Stimulated activated CD8-positive, alpha-beta memory T cell treated with anti-CD3 and anti-CD28 coated beads, Interleukin-15, amount 100 ng/mL, for 1 hour (primary cell): ENCODE results near the gene PDE4A.

ENCODE experiments used
- DNase-seq: peaks from one replicate; pipeline ENCODE4 v3.0.0-alpha.2; 2020; ENCODE audit warnings: low read depth

Gene PDE4A

DNA sequence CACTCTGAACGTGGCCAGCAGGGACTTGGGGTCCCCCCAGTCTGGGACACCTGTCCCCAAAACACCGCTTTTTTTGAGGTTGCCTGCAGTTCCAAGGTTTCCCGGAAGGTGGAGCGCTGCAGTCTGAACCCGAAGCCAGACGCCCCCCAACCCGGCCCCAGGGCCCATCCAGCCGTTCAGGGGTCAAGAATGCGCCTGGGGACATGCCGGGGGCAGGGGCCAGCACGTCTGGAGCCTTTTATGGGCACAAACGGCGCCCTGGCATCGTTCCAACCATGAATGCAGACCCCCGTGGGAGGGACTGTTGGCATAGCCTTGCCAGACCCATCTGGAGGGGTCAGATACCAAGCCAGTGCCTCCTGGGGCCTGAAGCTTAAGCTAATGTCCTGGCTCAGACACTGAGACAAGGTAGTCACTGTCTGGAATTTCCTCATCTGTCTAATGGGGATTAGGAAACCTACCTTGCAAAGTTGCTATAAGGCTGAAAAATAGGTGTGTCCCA lies 90.0 kb downstream of the PDE4A start:
- peak; percentile 39 for DNase-seq

DNA sequence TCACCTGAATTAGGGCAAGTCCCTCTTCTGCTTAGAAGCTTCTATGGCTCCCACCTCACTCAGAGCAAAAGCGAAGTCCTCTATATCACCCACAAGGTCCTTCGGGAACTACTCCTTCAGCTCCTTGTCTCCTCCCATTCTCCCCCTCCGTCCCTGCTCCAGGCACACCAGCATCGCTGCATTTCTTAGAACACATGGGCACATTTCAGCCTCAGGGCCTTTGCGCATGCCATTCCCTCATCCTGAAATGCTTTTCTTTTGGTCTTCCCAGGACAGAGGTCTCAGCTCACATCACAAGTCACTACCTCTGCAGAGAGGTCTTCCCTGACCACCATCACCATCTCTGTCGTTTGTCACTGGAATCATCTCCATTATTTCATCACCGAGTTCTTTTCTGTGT lies 92.9 kb downstream of the PDE4A start:
- DNase-seq = no peak

DNA sequence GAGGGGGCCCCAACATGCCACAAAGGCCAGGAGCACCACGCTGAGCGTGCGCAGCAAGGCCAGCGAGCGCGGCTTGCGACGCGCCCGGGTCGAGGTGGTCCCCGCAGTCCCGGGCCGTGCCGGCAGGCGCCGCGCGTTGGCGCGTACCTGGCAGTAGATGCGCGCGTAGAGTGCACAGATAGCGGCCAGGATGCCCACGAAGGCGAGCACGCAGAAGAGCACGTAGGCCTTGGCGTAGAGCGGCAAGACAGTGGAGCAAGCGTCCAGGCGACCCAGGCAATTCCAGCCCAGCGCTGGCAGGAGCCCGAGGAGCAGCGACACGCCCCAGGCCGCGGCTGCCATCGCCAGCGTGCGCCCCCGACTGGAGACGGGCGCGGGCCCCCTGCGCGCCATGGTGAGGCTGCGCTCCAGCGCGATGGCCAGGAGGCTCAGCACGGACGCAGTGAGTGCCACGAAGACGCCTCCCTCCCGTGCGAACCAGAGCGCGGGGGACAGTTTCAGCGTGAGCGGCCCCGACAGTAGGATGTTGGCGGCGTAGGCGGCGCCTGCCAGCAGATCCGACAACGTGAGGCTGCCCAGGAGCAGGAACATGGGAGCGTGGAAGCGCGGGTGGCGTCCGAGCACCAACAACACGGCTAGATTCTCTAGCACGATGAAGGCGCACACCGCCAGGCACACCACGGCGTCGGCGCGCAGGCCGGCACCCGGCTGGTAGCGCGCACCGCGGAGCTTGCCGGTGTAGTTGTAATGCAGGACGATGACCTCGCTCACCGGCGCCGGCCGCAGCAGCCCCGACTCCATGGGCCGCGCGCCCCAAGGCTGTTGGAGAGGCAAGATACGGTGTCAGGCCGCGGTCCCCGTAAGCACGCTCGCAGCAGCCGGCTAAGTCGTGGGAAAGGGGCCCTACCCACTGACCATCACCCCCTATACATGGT lies 94.1 kb downstream of the PDE4A start:
- no peak for DNase-seq

DNA sequence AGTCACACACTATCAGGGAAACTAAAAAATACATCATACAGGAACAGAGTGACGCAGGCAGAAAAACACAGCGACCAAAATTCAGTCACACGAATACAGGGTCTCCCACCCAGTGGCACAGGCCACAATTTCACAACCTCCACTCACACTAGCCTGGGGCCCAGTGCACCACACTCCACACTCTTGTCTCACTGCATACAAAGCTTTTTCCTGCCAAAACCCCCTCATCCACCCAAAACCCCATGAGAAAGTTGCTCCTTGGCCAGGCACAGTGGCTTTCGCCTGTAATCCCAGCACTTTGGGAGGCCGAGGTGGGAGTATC lies 95.7 kb downstream of the PDE4A start:
- DNase-seq = no peak

DNA sequence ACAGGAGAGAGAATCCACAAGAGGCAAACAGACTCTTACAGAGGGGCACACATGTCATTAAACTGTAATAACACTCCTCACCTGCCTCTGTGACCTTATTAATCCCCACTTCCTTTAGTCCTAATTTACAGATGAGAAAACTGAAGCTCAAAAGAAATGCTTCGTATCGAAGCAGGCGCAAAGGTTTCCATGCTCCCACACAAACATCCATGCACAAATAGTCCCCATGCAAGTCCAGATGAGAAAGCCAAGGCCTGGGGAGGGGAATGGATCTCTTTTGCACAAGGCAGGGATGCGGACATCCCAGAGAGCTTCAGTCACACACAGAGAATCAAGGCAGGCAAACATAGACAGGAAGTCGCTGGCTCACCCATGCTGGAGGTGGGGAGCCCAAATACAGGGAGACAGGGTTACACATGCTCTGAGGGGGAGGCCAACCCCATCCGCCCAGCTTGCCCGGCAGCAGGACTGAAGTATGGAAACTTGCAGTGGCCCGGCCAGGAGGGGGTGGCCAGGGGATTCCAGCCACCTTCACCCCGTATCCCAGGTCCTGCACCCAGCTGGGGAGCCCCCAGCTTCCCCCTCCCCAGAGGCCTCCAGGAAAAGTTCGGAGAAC lies 96.4 kb downstream of the PDE4A start:
- DNase-seq = no peak

DNA sequence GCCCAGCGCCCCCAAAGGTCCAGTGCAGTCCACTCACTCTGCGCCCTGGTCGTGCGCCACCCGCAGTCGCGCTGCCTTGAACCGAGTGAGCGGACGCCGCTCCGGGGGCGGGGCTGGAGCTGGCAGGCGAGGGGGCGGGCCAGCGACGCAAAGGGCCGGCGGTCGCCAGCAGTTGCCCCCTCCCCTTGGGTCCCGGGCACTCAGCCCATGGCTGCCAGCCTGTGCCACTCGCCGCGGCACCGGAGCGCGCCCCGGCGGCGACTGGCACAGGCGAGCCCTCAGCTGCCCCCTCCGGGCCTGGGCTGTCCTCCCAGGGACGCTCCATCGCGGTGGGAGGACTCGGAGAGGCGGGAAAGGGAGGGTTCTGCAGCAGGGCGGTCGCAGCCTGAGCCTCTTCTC lies 97.0 kb downstream of the PDE4A start, which contains the start of gene S1PR5:
Gene S1PR5, minus strand, starts transcription at position 87 of the 399 bp plus-strand sequence. CDS start 2,436 bp downstream, outside the sequence.
- DNase-seq = no peak

DNA sequence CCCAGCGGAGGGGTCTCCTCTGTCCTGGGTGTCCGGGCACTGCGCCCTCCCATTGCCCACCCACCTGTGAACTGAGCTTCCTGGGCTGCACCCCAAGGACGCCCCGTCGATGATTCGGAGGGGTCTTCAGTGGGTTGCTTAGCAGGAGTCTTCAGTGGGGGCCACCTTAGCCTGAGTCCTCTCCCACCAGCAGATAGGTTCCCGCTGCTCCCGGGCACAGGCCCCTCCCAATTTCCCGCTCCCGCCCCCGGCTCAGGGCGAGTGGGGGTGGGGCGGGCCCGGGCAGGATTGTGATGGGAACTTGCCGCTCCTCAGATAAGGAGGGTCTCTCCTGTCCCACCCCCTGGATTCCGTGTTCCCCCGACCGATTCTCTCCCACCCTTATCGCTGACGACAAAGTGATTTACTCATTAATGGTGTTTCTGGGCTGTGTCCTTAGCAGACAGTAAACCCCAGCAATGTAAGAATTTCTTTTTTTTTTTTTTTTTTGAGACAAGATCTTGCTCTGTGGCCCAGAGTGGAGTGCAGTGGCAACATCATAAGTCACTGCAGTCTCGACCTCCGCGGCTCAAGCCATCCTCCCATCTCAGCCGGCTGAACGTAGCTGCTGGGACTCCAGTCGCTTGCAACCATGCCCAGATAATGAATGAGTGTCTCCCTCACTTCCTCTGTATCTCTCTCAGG lies 97.6 kb downstream of the PDE4A start:
- no peak for DNase-seq

DNA sequence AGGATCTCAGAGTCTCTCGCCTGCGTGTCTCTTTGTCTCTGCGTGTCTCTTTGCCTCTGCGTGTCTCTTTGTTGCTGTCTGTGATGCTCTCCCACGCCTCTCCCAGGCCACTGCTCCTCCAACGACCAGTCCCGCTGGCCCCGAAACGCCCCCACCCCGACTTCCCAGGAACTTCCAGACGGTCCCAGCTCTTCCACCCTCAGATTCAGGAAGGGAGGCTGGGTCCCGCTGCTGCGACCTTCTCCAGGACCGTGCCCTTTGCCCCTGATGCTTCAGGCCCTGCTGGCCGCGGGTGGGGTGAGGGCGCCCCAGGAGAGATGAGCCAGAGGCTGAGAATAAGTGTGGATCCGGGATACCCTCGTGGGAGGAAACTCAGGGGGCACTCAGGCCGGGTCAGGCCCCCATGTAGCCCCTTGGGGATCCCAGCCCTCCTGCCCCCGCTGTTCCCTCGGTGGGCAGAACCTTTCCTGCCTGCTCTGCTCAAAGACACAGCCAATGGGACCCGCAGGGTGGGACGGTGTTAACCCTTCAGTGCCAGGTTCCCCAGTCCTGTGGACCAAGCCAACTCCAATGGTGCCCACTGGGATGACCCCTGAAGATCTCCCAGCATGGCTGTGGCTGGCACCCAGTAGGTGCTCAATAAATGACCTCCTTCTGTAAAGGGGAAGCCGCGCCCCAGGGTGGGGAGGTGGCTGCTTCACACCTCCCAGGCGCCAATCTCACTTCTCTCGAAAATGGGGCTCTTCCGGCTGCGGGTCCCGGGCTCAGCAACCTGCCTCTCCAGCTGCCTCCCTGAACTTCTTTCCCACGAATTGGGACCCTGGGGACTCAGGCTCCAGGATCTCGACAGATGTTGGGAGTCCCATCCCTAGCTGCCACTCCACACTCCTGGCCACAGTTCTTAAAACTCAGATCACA lies 98.4 kb downstream of the PDE4A start:
- DNase-seq = no peak
